Urinary bladder (tissue), 4 donors: ENCODE data around the gene APMAP. TPM values are rescaled to one million over a fixed set of nuclear protein-coding genes. Genes with fewer than 3 reads are reported as not detected.

Experiments
- DNase-seq: peaks from one replicate; pipeline ENCODE4 v3.0.0-alpha.2; 2015; ENCODE audit errors: extremely low spot score
- H3K27ac ChIP-seq: one replicate; pipeline ENCODE4 v1.5.1; 2013; ENCODE audit warnings: low read depth, mild to moderate bottlenecking, moderate library complexity
- H3K36me3 ChIP-seq: one replicate; pipeline ENCODE4 v1.6.1; 2013; ENCODE audit warnings: mild to moderate bottlenecking, moderate library complexity; ENCODE audit not compliant: insufficient read depth
- H3K4me1 ChIP-seq: one replicate; pipeline ENCODE4 v1.6.1; 2013; ENCODE audit warnings: mild to moderate bottlenecking, moderate library complexity; ENCODE audit not compliant: insufficient read depth
- H3K4me3 ChIP-seq: one replicate; pipeline ENCODE4 v1.5.1; 2013; ENCODE audit warnings: low read depth, low read length
- WGBS: extraction: QIAGEN DNeasy Blood & Tissue Kit; methylation state at CpG from one replicate; pipeline ENCODE4 v1.1.7; 2013; 5-methylcytosine and 5-hydroxymethylcytosine counted together
- polyA plus RNA-seq: library from polyadenylated mRNA; stranded (reverse); fragments of 200-250 nt; gene quantifications from one replicate; pipeline ENCODE4 v1.2.3, GENCODE V29; 2013
- small RNA-seq: library from RNA; depleted of rRNA; stranded (forward); fragments of <200 nt; gene quantifications from one replicate; pipeline ENCODE3, GENCODE V24; 2014
- total RNA-seq: library from RNA; depleted of rRNA; stranded (reverse); fragments of >200 nt; gene quantifications from one replicate; pipeline ENCODE4 v1.2.3, GENCODE V29; 2014
- donor health status: healthy with polysubstance abuse.
- donor health status: healthy.

Gene APMAP
- total and polyA plus RNA-seq, 2 donors: 41.7 to 54.9 TPM

GRCh38 chr20:24915892-24916291 lies 76.7 kb downstream of the APMAP start:
- Histone ChIP-seq H3K36me3 (no peaks in the 10 kb centered on the region), H3K4me3 (no peak overlapping the region), H3K4me1 (no peaks in the 10 kb centered on the region), H3K27ac (no peak overlapping the region)
- no peak for DNase-seq
- 92% methylated on average over 7 of the region's 7 CpGs for WGBS

GRCh38 chr20:24915440-24915839 lies 77.1 kb downstream of the APMAP start:
- DNase-seq: no peak
- Histone ChIP-seq H3K4me3 (no peak overlapping the region), H3K4me1 (no peaks in the 10 kb centered on the region), H3K27ac (no peak overlapping the region), H3K36me3 (no peaks in the 10 kb centered on the region)
- 94% methylated on average over 9 of the region's 9 CpGs for WGBS

DNA sequence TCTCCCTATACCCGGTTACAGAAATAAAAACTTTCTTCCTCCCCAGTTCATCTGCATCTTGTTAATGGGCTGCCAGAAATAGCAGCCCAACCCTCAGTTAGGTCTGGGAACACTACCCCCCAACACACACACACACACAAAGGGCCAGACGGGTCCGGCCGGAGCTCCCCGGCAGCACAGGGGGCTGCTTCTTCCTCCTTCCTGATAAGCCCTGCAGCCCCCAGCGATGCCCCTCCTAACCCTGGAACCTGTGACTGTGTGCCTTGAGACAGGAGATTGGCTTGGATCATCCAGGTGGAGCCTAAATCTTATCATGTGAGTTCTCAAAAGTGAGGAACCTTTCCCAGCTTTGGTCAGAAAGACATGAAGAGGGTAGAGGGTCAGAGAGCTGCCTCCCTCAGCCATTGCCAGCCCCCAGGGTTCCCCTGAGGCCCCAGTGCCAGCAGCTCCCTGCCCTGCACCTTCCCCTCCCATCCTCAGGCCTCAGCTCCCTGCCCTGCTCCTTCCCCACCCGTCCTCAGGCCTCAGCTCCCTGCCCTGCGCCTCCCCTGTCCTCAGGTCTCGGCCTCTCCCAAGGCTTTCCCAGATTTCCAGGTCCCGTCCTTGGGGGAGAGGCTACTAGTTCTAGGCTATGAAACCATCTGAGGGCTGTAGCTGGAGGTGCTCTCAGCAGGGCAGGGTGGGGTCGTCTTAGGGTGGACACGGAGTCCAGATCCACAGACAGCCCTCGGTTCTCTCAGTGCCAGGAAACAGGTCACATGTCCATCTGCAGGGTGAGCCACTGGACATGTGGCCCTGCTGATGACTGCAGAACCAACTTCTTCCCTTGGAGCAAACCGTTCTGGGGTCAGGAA lies 77.9 kb downstream of the APMAP start:
- Histone ChIP-seq H3K36me3 (no peaks in the 10 kb centered on the region), H3K4me3 (no peak overlapping the region), H3K27ac (no peak overlapping the region), H3K4me1 (no peaks in the 10 kb centered on the region)
- WGBS: 64% methylated on average over 14 of the region's 14 CpGs
- DNase-seq: no peak

- H3K27ac ChIP-seq: no peak overlapping the region
- WGBS: 91% methylated on average over 9 of the region's 9 CpGs
- H3K36me3 ChIP-seq: no peaks in the 10 kb centered on the region
- no peak overlapping the region for H3K4me3 ChIP-seq
- no peak for DNase-seq
- no peaks in the 10 kb centered on the region for H3K4me1 ChIP-seq
Observed at GRCh38 chr20:24913076-24913628, 79.4 kb downstream of the APMAP start.

Small RNAs within 50 kb of the gene (small RNA-seq; reads per million reads assigned to genes)
- not detected for gene RNU6-1257P

Other genes with a start within 250 kb of the APMAP start
- gene CST7, start 43.5 kb downstream of the APMAP start, total RNA-seq: not detected
- gene CST7, start 43.5 kb downstream of the APMAP start, polyA plus RNA-seq: 4.5 TPM
- 11.1 TPM for gene ACSS1, start 65.4 kb upstream of the APMAP start, total RNA-seq
- gene ACSS1, start 65.4 kb upstream of the APMAP start, polyA plus RNA-seq: 15.1 TPM
- not detected for gene VSX1, start 89.4 kb upstream of the APMAP start, total RNA-seq
- gene VSX1, start 89.4 kb upstream of the APMAP start, polyA plus RNA-seq: 0.05 TPM
- gene ENTPD6, start 203.0 kb upstream of the APMAP start, total RNA-seq: 19.2 TPM
- gene ENTPD6, start 203.0 kb upstream of the APMAP start, polyA plus RNA-seq: 45.4 TPM